MM.1S (cell line): ENCODE results near the gene KIF3C.

Experiments
- DNase-seq: peaks from one replicate; pipeline ENCODE4 v3.0.0-alpha.2; 2015
- H2AFZ ChIP-seq: fragments of 300-600 bp; sonication (generic); 2 replicates; pipeline ENCODE4 v1.6.0; 2016; ENCODE audit warnings: antibody characterized with exemption, low read length
- H3F3A ChIP-seq: fragments of 300-600 bp; sonication (generic); 2 replicates; pipeline ENCODE4 v1.6.1; 2016; ENCODE audit warnings: mild to moderate bottlenecking, antibody characterized with exemption, low read length, moderate library complexity, mixed read lengths; ENCODE audit not compliant: insufficient read depth
- H3K27ac ChIP-seq: fragments of 300-600 bp; sonication (generic); 2 replicates; pipeline ENCODE4 v1.5.1; 2016; ENCODE audit warnings: mild to moderate bottlenecking, low read length
- H3K27me3 ChIP-seq: fragments of 300-600 bp; sonication (generic); replicated peaks from 2 replicates; pipeline ENCODE4 v1.6.0; 2016; ENCODE audit warnings: low read length; ENCODE audit not compliant: insufficient read depth
- H3K36me3 ChIP-seq: fragments of 300-600 bp; sonication (generic); replicated peaks from 2 replicates; pipeline ENCODE4 v1.6.1; 2016; ENCODE audit warnings: mild to moderate bottlenecking, low read length, mixed read lengths; ENCODE audit not compliant: insufficient read depth
- H3K4me1 ChIP-seq: fragments of 300-600 bp; sonication (generic); 2 replicates; pipeline ENCODE4 v1.6.1; 2016; ENCODE audit warnings: low read length, mixed read lengths
- H3K4me2 ChIP-seq: fragments of 300-600 bp; sonication (generic); 2 replicates; pipeline ENCODE4 v1.6.0; 2016; ENCODE audit warnings: low read depth, low read length
- H3K4me3 ChIP-seq: fragments of 300-600 bp; sonication (generic); 2 replicates; pipeline ENCODE4 v1.5.1; 2016; ENCODE audit warnings: low read length, mixed read lengths
- H3K79me2 ChIP-seq: fragments of 300-600 bp; sonication (generic); 2 replicates; pipeline ENCODE4 v1.6.1; 2016; ENCODE audit warnings: mixed run types, low read length, mixed read lengths
- H3K9ac ChIP-seq: fragments of 300-600 bp; sonication (generic); 2 replicates; pipeline ENCODE4 v1.6.1; 2016; ENCODE audit warnings: low read length, mixed read lengths
- H3K9me2 ChIP-seq: fragments of 300-600 bp; sonication (generic); replicated peaks from 2 replicates; pipeline ENCODE4 v1.6.1; 2016; ENCODE audit warnings: mild to moderate bottlenecking, low read length, mixed read lengths; ENCODE audit not compliant: insufficient read depth
- H3K9me3 ChIP-seq: fragments of 300-600 bp; sonication (generic); replicated peaks from 2 replicates; pipeline ENCODE4 v1.6.1; 2016; ENCODE audit warnings: mild to moderate bottlenecking, low read length, mixed read lengths; ENCODE audit not compliant: insufficient read depth
- H4K20me1 ChIP-seq: fragments of 300-600 bp; sonication (generic); 2 replicates; pipeline ENCODE4 v1.6.1; 2016; ENCODE audit warnings: mild to moderate bottlenecking, low read length, moderate library complexity, mixed read lengths; ENCODE audit not compliant: insufficient read depth
- EZH2 ChIP-seq: fragments of 300-600 bp; sonication (generic); optimal IDR thresholded peaks from 2 replicates; pipeline ENCODE3; 2017; ENCODE audit warnings: low read depth, mild to moderate bottlenecking, antibody characterized with exemption, low read length, mixed read lengths
- EZH2phosphoT487 ChIP-seq: fragments of 300-600 bp; sonication (generic); IDR thresholded peaks from 2 replicates; pipeline ENCODE4 v1.6.1; 2018; ENCODE audit warnings: antibody characterized with exemption, low read length
- TF ChIP-seq, protein P1 (sequence below): fragments of 300-600 bp; sonication (generic); IDR thresholded peaks from 2 replicates; pipeline ENCODE4 v1.5.1; 2016; ENCODE audit warnings: antibody characterized with exemption, low read length, mixed read lengths

The KIF3C gene

DNA sequence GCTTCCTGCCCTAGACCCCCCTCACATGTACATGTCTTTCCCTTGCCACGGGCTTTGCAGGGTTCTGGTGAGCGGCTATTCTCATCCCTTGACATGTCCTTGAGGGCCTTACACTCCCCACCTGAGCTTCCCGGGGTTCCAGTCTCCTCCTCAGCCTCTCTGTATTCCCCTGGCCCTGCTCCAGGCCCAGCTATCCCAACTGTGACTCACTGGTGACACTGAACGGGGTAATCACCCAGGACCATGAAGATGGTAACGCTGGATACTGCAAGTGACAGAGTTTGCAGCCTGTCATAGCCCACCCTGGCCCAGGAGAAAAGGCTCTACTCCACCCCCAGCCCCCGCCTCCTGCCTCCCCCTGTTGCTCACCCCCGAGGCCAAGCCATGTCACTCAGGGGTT is 27.3 kb downstream of the KIF3C start:
- H2AFZ ChIP-seq, result no peak overlapping the region
- H3K4me1 ChIP-seq, result no peaks in the 10 kb centered on the region
- no peaks in the 10 kb centered on the region for H3K36me3 ChIP-seq
- DNase-seq, result no peak
- no peak overlapping the region for H3K4me3 ChIP-seq
- H3K9ac ChIP-seq, result no peak overlapping the region
- no peaks in the 10 kb centered on the region for H3F3A ChIP-seq
- no peaks in the 10 kb centered on the region for H3K9me2 ChIP-seq
- H3K27ac ChIP-seq, result no peak overlapping the region
- TF ChIP-seq EZH2phosphoT487 (no peak), EZH2 (no peak)
- TF ChIP-seq, protein P1, sequence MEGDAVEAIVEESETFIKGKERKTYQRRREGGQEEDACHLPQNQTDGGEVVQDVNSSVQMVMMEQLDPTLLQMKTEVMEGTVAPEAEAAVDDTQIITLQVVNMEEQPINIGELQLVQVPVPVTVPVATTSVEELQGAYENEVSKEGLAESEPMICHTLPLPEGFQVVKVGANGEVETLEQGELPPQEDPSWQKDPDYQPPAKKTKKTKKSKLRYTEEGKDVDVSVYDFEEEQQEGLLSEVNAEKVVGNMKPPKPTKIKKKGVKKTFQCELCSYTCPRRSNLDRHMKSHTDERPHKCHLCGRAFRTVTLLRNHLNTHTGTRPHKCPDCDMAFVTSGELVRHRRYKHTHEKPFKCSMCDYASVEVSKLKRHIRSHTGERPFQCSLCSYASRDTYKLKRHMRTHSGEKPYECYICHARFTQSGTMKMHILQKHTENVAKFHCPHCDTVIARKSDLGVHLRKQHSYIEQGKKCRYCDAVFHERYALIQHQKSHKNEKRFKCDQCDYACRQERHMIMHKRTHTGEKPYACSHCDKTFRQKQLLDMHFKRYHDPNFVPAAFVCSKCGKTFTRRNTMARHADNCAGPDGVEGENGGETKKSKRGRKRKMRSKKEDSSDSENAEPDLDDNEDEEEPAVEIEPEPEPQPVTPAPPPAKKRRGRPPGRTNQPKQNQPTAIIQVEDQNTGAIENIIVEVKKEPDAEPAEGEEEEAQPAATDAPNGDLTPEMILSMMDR, result no peak
- H3K79me2 ChIP-seq, result no peaks in the 10 kb centered on the region
- no peak overlapping the region for H3K4me2 ChIP-seq
- H3K9me3 ChIP-seq, result no peaks in the 10 kb centered on the region
- H3K27me3 ChIP-seq, result no peaks in the 10 kb centered on the region
- no peaks in the 10 kb centered on the region for H4K20me1 ChIP-seq

DNA sequence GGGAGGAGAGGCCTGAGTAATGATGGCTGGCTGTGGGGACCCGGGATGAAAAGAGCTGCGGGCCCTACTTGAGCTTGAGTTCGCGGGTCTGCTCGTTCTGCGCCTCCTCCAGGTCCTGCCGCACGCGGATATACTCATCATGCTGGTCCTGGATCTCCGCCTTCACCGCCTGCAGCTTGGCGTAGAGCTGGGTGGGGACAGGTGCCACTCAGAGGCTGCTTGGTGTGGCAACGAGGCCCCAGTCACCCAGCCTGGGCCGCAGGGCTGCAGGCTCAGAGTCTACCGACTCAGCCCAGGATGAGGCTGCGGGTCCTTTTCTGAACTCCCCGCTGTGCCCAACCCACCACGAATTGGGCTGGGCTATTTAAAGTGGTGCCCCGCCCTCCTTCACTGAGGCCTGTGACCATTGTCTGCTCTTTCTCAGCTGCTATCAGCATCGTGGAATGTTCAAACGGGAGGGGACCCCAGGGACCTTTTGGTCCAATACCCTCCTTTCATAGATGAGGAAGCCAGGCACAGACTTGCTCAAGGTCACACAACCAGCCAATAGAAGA is 28.0 kb downstream of the KIF3C start:
- no peak overlapping the region for H3K27ac ChIP-seq
- H4K20me1 ChIP-seq, result no peaks in the 10 kb centered on the region
- DNase-seq, result no peak
- H3K79me2 ChIP-seq, result no peaks in the 10 kb centered on the region
- H3K4me2 ChIP-seq, result no peak overlapping the region
- H2AFZ ChIP-seq, result no peak overlapping the region
- TF ChIP-seq, protein P1, result no peak
- no peak for TF ChIP-seq EZH2phosphoT487
- TF ChIP-seq EZH2, result no peak
- H3K9me3 ChIP-seq, result no peaks in the 10 kb centered on the region
- no peak overlapping the region for H3K9ac ChIP-seq
- no peaks in the 10 kb centered on the region for H3F3A ChIP-seq
- no peaks in the 10 kb centered on the region for H3K4me1 ChIP-seq
- H3K9me2 ChIP-seq, result no peaks in the 10 kb centered on the region
- H3K27me3 ChIP-seq, result no peaks in the 10 kb centered on the region
- H3K4me3 ChIP-seq, result no peak overlapping the region
- H3K36me3 ChIP-seq, result no peaks in the 10 kb centered on the region

DNA sequence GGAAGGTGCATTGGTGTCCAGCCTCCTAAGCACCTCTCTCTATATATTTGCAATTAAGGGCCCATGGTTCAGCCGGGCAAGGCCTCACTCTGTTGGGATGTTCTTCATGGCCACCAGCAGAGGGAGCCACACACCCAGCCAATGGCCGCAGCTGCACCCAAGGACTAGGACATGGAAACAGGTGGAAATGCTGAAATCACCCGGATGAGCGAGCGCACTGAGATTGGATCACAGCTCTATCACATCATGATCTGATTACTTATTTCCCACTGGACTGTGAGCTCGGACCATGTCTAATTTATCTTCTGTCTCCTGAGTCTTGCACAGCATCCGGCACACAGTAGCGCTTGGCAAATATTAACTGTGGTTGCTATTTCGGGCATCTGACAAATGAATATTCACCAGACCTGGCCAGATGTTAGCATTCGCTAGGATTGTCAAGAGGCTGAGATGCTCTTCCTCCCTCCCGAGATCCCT is 31.2 kb downstream of the KIF3C start:
- Histone ChIP-seq H2AFZ (peak overlapping the region; percentile 35), H3K79me2 (no peaks in the 10 kb centered on the region), H3K27ac (no peak overlapping the region), H3K9me2 (no peaks in the 10 kb centered on the region), H3K9me3 (no peaks in the 10 kb centered on the region), H3F3A (no peaks in the 10 kb centered on the region), H3K36me3 (no peaks in the 10 kb centered on the region), H3K4me3 (no peak overlapping the region), H3K9ac (no peak overlapping the region), H3K4me1 (no peaks in the 10 kb centered on the region), H3K27me3 (no peaks in the 10 kb centered on the region), H4K20me1 (no peaks in the 10 kb centered on the region), H3K4me2 (0 out of 2 replicates have a peak overlapping the region, but pooled peaks have one; percentile 10)
- DNase-seq, result peak; percentile 81
- TF ChIP-seq, protein P1, result peak; percentile 95
- no peak for TF ChIP-seq EZH2phosphoT487
